ENCODE data around the gene CILP2. TPM values are rescaled to one million over a fixed set of nuclear protein-coding genes. Genes with fewer than 3 reads are reported as not detected.

CILP2 gene
- polyA plus RNA-seq, 1 of the 3 experiments (the other 2 are of a cell fraction), result 1.9 TPM

- TF ChIP-seq EP300 (IDR thresholded peaks at IDR 0.05; ENCODE audit: borderline replicate concordance in 1 of 2, low read depth in 1 of 2, low read length in 1 of 2) (no peak), EZH2phosphoT487 (IDR thresholded peaks at IDR 0.05; ENCODE audit: borderline replicate concordance, low read depth) (no peak)
Measured at GRCh38 chr19:19524053-19524452, 14.0 kb upstream of the CILP2 start (continued).

- Histone ChIP-seq H2AFZ (ENCODE audit: low read depth) (no peak overlapping the region), H3K4me2 (no peak overlapping the region), H3K9me2 (no peaks in the 10 kb centered on the region), H3K4me1 (ENCODE audit: control insufficient read depth in 1 of 2, insufficient read depth in 2 of 2, low read depth in 1 of 2, low read length in 1 of 2) (peaks cover 0 to 8% of the 10 kb centered on the region in 2 experiments; a peak in 1 of 4 replicates), H3K9ac (no peak overlapping the region), H3K79me2 (ENCODE audit: insufficient read depth) (peaks cover 50% of the 10 kb centered on the region), H3K9me3 (no peaks in the 10 kb centered on the region), H3K27me3 (ENCODE audit: insufficient read depth) (no peaks in the 10 kb centered on the region), H3F3A (replicated peaks; ENCODE audit: insufficient read depth) (peaks cover 3% of the 10 kb centered on the region), H3K27ac (ENCODE audit: low read depth in 2 of 2, low read length in 1 of 2) (no peak overlapping the region), H3K4me3 (ENCODE audit: low read depth in 2 of 2, low read length in 1 of 2) (no peak overlapping the region), H4K20me1 (ENCODE audit: insufficient read depth) (peaks cover 60% of the 10 kb centered on the region), H3K36me3 (replicated peaks in 1 of 2; ENCODE audit: control insufficient read depth in 1 of 2, insufficient read depth in 2 of 2, low read length in 1 of 2) (peaks cover 9 to 18% of the 10 kb centered on the region in 2 experiments)
- no peak for DNase-seq
- CTCF ChIA-PET, result interaction anchor here (1.3 to 1.4 kb wide), 2 partner anchors 29 to 35 kb away, joined by 3 to 4 read pairs; no protein-coding TSS in a partner anchor
- 95% methylated on average over 11 of the region's 23 CpGs for whole genome bisulfite sequencing (ENCODE audit: low lambda C conversion rate)
- TF ChIP-seq YY1 (IDR thresholded peaks at IDR 0.05; ENCODE audit: low read depth), result no peak
- no peak for TF ChIP-seq CHD2 (IDR thresholded peaks at IDR 0.05; ENCODE audit: low read length, partially characterized antibody)
- no peak for TF ChIP-seq SIN3A (IDR thresholded peaks at IDR 0.05; ENCODE audit: borderline replicate concordance, low read depth, low read length)
- no peak for TF ChIP-seq USF1 (IDR thresholded peaks at IDR 0.05; ENCODE audit: borderline replicate concordance, low read depth)
- no peak for TF ChIP-seq EZH2phosphoT487 (IDR thresholded peaks at IDR 0.05; ENCODE audit: borderline replicate concordance, low read depth)
- no peak for TF ChIP-seq JUND (IDR thresholded peaks at IDR 0.05)
- TF ChIP-seq FOXJ3 (CRISPR knock-in tag; IDR thresholded peaks at IDR 0.05), result no peak
- no peak for TF ChIP-seq PBX3 (IDR thresholded peaks at IDR 0.05)
- no peak for TF ChIP-seq RXRA (IDR thresholded peaks at IDR 0.05; ENCODE audit: borderline replicate concordance, low read depth)
- no peak for TF ChIP-seq RFX5 (IDR thresholded peaks at IDR 0.05; ENCODE audit: low read length)
- no peak for TF ChIP-seq TEAD4 (IDR thresholded peaks at IDR 0.05; ENCODE audit: borderline replicate concordance, insufficient read depth)
- no peak for TF ChIP-seq POLR2AphosphoS5 (IDR thresholded peaks at IDR 0.05; ENCODE audit: low read depth, low read length)
- TF ChIP-seq EP300 (IDR thresholded peaks at IDR 0.05; ENCODE audit: borderline replicate concordance in 1 of 2, low read depth in 1 of 2, low read length in 1 of 2), result no peak
- no peak for TF ChIP-seq MXI1 (IDR thresholded peaks at IDR 0.05; ENCODE audit: low read depth, low read length)
- no peak for TF ChIP-seq IRF3 (IDR thresholded peaks at IDR 0.05; ENCODE audit: low read depth, low read length)
- TF ChIP-seq GATA2 (CRISPR knock-in tag; IDR thresholded peaks at IDR 0.05), result no peak
- no peak for TF ChIP-seq USF2 (IDR thresholded peaks at IDR 0.05; ENCODE audit: borderline replicate concordance, low read depth, low read length)
- TF ChIP-seq REST (IDR thresholded peaks at IDR 0.05; ENCODE audit: low read depth, low read length), result no peak
- POLR2A ChIA-PET, result interaction anchor here (1.3 kb wide), 1 partner anchor 10 kb away, joined by 7 read pairs; the partner anchor contains the start of gene NDUFA13
Measured at GRCh38 chr19:19525611-19526380, 12.3 kb upstream of the CILP2 start.
